HEK293 (cell line): ENCODE results near the gene PDGFA.

Experiments used
- CTCF ChIA-PET: fragments of 350-600 bp; formaldehyde crosslinking; extraction: SDS; loops from one replicate; lab custom pipeline; 2021; ENCODE audit warnings: antibody characterized with exemption; lab: Yijun Ruan, JAX
- POLR2A ChIA-PET: fragments of 300-600 bp; formaldehyde crosslinking; extraction: SDS; loops from one replicate; lab custom pipeline; 2020; ENCODE audit warnings: antibody characterized with exemption, inconsistent platforms; lab: Yijun Ruan, JAX
- H3K27ac ChIP-seq: fragments of 200-500 bp; sonication (Bioruptor generic); 2 replicates; pipeline ENCODE4 v1.5.1; 2014; ENCODE audit warnings: low read depth, low read length, control low read depth, inconsistent platforms; ENCODE audit errors: extremely low read depth
- H3K36me3 ChIP-seq, 2 experiments: fragments of 200-500 bp in 1 of 2; sonication (Bioruptor generic) in 1 of 2; 1 replicate in 1 of 2; 2 replicates in 1 of 2; pipeline ENCODE4 v1.5.1; 2014 to 2017; ENCODE audit warnings: inconsistent platforms in 2 of 2, low read length in 2 of 2; ENCODE audit not compliant: control insufficient read depth in 2 of 2, insufficient read depth in 1 of 2
- H3K4me1 ChIP-seq: fragments of 200-500 bp; sonication (Bioruptor generic); 2 replicates; pipeline ENCODE4 v1.5.1; 2014; ENCODE audit warnings: mild to moderate bottlenecking, low read length, inconsistent platforms; ENCODE audit not compliant: control insufficient read depth, insufficient read depth
- H3K4me3 ChIP-seq: 2 replicates; pipeline ENCODE4 v1.5.1; 2011; ENCODE audit warnings: low read depth, mild to moderate bottlenecking, control low read depth, low read length, moderate library complexity
- H3K9me3 ChIP-seq: fragments of 200-500 bp; sonication (Bioruptor generic); 2 replicates; pipeline ENCODE4 v1.5.1; 2014; ENCODE audit warnings: low read depth, low read length, inconsistent platforms; ENCODE audit not compliant: control insufficient read depth, insufficient read depth
- EGR2 ChIP-seq: fragments of 450-650 bp; formaldehyde crosslinking; IDR thresholded peaks from 2 replicates; pipeline ENCODE4 v1.5.1; 2016; ENCODE audit warnings: low read depth, missing biosample characterization, missing genetic modification characterization
- HIC1 ChIP-seq: fragments of 450-650 bp; formaldehyde crosslinking; IDR thresholded peaks from 2 replicates; pipeline ENCODE4 v1.5.1; 2016; ENCODE audit warnings: missing biosample characterization, missing genetic modification characterization
- PRDM1 ChIP-seq: fragments of 450-650 bp; formaldehyde crosslinking; IDR thresholded peaks from 2 replicates; pipeline ENCODE4; 2016; ENCODE audit warnings: missing biosample characterization, missing genetic modification characterization
- TSHZ1 ChIP-seq: fragments of 450-650 bp; formaldehyde crosslinking; IDR thresholded peaks from 2 replicates; pipeline ENCODE4 v1.5.1; 2016; ENCODE audit warnings: missing biosample characterization, missing genetic modification characterization, borderline replicate concordance
- ZIC2 ChIP-seq: fragments of 450-650 bp; formaldehyde crosslinking; IDR thresholded peaks from 2 replicates; pipeline ENCODE4 v1.5.1; 2016; ENCODE audit warnings: missing biosample characterization, missing genetic modification characterization
- ZNF202 ChIP-seq: fragments of 450-650 bp; formaldehyde crosslinking; IDR thresholded peaks from 2 replicates; pipeline ENCODE4 v1.5.1; 2016; ENCODE audit warnings: missing biosample characterization, missing genetic modification characterization, borderline replicate concordance
- ZNF398 ChIP-seq: fragments of 450-650 bp; formaldehyde crosslinking; IDR thresholded peaks from 2 replicates; pipeline ENCODE4 v1.5.1; 2017; ENCODE audit warnings: missing biosample characterization, missing genetic modification characterization
- ZNF600 ChIP-seq: fragments of 450-650 bp; formaldehyde crosslinking; IDR thresholded peaks from 2 replicates; pipeline ENCODE4 v1.5.1; 2016; ENCODE audit warnings: missing biosample characterization, missing genetic modification characterization
- ZNF776 ChIP-seq: fragments of 450-650 bp; formaldehyde crosslinking; IDR thresholded peaks from 2 replicates; pipeline ENCODE4 v1.5.0; 2017; ENCODE audit warnings: missing biosample characterization, missing genetic modification characterization, borderline replicate concordance
- ZSCAN18 ChIP-seq: fragments of 450-650 bp; formaldehyde crosslinking; IDR thresholded peaks from 2 replicates; pipeline ENCODE4 v1.5.1; 2016; ENCODE audit warnings: missing biosample characterization, missing genetic modification characterization
- ZSCAN30 ChIP-seq: fragments of 450-650 bp; IDR thresholded peaks from 2 replicates; pipeline ENCODE4 v1.5.1; 2018; ENCODE audit warnings: missing biosample characterization, mild to moderate bottlenecking, missing genetic modification characterization, moderate library complexity
- ZXDB ChIP-seq: fragments of 450-650 bp; formaldehyde crosslinking; IDR thresholded peaks from 2 replicates; pipeline ENCODE4 v1.5.1; 2016; ENCODE audit warnings: missing biosample characterization, missing genetic modification characterization

The PDGFA gene

GRCh38 chr7:466465-467191 lies 53.0 kb downstream of the PDGFA start (continued):
- TF ChIP-seq TSHZ1 (tag by site-specific recombination) (no peak), ZIC2 (no peak), ZNF202 (0 out of 2 replicates have a peak, but pooled peaks have one; percentile 31), ZSCAN30 (no peak), ZSCAN18 (tag by site-specific recombination) (0 out of 2 replicates have a peak, but pooled peaks have one; percentile 51), HIC1 (tag by site-specific recombination) (peak; percentile 44; the same call in 1 of the 2 replicates), ZNF398 (tag by site-specific recombination) (peak; percentile 72), PRDM1 (tag by site-specific recombination) (peak; percentile 27; the same call in 1 of the 2 replicates), ZNF776 (tag by site-specific recombination) (peak; percentile 14; the same call in 1 of the 2 replicates), EGR2 (tag by site-specific recombination) (peak; percentile 73)

GRCh38 chr7:465710-466400 lies 53.8 kb downstream of the PDGFA start:
- TF ChIP-seq ZNF600, result peak; percentile 44; the same call in 1 of the 2 replicates
- TF ChIP-seq ZXDB (tag by site-specific recombination), result no peak
- no peak for TF ChIP-seq ZIC2
- Histone ChIP-seq H3K4me3 (no peak overlapping the region), H3K27ac (no peak overlapping the region), H3K9me3 (no peaks in the 10 kb centered on the region), H3K4me1 (no peaks in the 10 kb centered on the region), H3K36me3 (no peaks in the 10 kb centered on the region)
- ChIA-PET CTCF (no interaction called here), POLR2A (no interaction called here)
